H1 (cell line): ENCODE results near the gene NEURL1. TPM values are rescaled to one million over a fixed set of nuclear protein-coding genes. Genes with fewer than 3 reads are reported as not detected.

Experiments used
- CHD2 ChIP-seq: IDR thresholded peaks from 2 replicates; pipeline ENCODE4 v1.6.1; 2012; ENCODE audit warnings: low read length, improper control_type of control experiment
- EGR1 ChIP-seq: IDR thresholded peaks from 2 replicates; pipeline ENCODE4 v1.6.1; 2011; ENCODE audit warnings: low read depth, low read length, borderline replicate concordance
- HDAC6 ChIP-seq: IDR thresholded peaks from one replicate; pipeline ENCODE4 v1.7.1; 2012; ENCODE audit warnings: low read depth, mild to moderate bottlenecking, inconsistent platforms, low read length, moderate library complexity
- RAD21 ChIP-seq, 2 experiments: IDR thresholded peaks in 1 of 2; conservative IDR thresholded peaks in 1 of 2; 2 replicates each; pipeline ENCODE4 v1.6.1; 2011; ENCODE audit warnings: low read depth in 2 of 2, low read length in 2 of 2, improper control_type of control experiment in 1 of 2, inconsistent platforms in 1 of 2, mild to moderate bottlenecking in 1 of 2, moderate library complexity in 1 of 2
- polyA plus RNA-seq, 7 experiments: library from polyadenylated mRNA; depleted of rRNA in 3 of 7; stranded (reverse) in 5 of 7; unstranded in 2 of 7; fragments of >200 nt in 5 of 7; fragments of 200-250 nt in 2 of 7; gene quantifications; 1 replicate in 5 of 7; 2 replicates in 1 of 7; 4 replicates in 1 of 7; pipeline versions ENCODE4 v1.2.1 to v1.2.3, GENCODE V29; 2011 to 2013; ENCODE audit warnings: missing spikeins in 2 of 7, mixed read lengths in 2 of 7
- total RNA-seq: library from RNA; stranded (reverse); fragmentation: NEBNext Ultra II Directional; extraction: Animal tissue kit (Norgen Biotek cat#: 25700); gene quantifications from 2 replicates; pipeline ENCODE4 v1.2.1, GENCODE V29; 2021

Gene NEURL1
- total and polyA plus RNA-seq, 2 of the 8 experiments (the other 6 are each of a cell fraction or from before 2014, with no cell fraction given): 0.54 to 0.58 TPM

GRCh38 chr10:103512166-103512565 is 18.7 kb downstream of the NEURL1 start (continued):
- TF ChIP-seq RAD21 (IDR thresholded peaks at IDR 0.05 in 1 of 2, conservative IDR thresholded peaks at IDR 0.05 in 1 of 2; ENCODE audit: low read depth in 2 of 2, low read length in 2 of 2) (no peak), EGR1 (no peak), CHD2 (no peak), HDAC6 (no peak)
- TF ChIP-seq, all 59 proteins: peak for 0
